NCI-H2227 (cell line): ENCODE measurements around the gene GLIS2.
"Not testable (repeated sequence)": the region's sequence is repeated elsewhere in the genome, so short reads cannot be mapped to it uniquely, and the experiment has no call there.

Experiments
- DNase-seq: peaks from one replicate; lab custom pipeline; 2025; ENCODE audit not compliant: unreplicated experiment; lab: John Stamatoyannopoulos, UW

GLIS2 gene

DNA sequence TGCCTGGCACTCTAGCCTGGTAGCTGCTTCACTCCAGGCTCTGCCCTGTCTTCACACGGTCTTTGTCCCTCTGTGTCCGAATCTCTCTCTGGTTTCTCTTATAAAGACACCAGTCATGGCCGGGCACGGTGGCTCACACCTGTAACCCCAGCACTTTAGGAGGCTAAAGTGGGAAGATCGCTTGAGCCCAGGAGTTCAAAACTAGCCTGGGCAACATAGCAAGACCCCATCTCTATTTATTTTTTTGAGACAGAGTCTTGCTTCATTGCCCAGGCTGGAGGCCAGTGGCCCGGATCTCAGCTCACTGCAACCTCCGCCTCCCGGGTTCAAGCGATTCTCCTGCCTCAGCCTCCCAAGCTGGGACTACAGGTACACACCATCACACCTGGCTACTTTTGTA lies 17.8 kb downstream of the GLIS2 start:
- DNase-seq, result not testable (repeated sequence)

DNA sequence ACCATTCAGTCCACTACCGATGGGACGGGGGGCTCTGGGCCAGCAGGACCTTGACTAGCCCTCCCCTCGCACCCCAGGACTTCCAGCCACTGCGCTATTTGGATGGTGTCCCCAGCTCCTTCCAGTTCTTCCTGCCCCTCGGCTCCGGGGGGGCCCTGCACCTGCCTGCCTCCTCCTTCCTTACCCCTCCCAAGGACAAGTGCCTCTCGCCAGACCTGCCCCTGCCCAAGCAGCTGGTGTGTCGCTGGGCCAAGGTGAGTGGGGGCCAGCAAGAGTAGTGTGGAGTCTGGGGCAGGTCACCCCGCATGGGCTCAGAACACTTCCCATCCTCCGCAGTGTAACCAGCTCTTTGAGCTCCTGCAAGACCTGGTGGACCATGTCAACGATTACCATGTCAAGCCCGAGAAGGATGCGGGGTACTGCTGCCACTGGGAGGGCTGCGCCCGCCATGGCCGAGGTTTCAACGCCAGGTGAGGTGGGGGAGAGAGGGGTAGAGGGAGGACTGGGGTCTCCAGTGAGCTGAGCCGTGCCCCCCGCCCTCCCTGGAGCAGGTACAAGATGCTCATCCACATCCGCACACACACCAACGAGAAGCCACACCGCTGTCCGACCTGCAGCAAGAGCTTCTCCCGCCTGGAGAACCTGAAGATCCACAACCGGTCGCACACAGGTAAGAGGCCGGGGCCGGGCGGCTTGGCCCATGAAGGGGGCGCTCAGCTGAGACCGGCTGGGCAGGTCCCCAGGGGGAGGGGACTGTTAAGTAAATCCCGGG lies 19.0 kb downstream of the GLIS2 start:
- no peak for DNase-seq

DNA sequence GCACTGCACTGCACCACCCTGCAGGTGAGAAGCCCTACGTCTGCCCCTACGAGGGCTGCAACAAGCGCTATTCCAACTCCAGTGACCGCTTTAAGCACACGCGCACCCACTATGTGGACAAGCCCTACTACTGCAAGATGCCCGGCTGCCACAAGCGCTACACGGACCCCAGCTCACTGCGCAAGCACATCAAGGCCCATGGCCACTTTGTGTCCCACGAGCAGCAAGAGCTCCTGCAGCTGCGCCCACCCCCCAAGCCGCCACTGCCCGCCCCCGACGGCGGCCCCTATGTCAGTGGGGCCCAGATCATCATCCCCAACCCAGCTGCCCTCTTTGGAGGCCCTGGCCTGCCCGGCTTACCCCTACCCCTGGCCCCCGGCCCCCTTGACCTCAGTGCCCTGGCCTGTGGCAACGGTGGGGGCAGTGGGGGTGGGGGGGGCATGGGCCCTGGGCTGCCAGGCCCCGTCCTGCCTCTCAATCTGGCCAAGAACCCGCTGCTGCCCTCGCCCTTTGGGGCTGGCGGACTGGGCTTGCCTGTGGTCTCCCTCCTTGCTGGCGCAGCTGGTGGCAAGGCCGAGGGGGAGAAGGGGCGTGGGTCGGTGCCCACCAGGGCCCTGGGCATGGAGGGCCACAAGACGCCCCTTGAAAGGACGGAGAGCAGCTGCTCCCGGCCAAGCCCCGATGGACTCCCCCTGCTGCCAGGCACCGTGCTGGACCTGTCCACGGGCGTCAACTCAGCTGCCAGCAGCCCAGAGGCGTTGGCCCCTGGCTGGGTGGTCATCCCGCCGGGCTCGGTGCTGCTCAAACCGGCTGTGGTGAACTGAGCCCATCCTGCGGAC lies 21.1 kb downstream of the GLIS2 start:
- no peak for DNase-seq

DNA sequence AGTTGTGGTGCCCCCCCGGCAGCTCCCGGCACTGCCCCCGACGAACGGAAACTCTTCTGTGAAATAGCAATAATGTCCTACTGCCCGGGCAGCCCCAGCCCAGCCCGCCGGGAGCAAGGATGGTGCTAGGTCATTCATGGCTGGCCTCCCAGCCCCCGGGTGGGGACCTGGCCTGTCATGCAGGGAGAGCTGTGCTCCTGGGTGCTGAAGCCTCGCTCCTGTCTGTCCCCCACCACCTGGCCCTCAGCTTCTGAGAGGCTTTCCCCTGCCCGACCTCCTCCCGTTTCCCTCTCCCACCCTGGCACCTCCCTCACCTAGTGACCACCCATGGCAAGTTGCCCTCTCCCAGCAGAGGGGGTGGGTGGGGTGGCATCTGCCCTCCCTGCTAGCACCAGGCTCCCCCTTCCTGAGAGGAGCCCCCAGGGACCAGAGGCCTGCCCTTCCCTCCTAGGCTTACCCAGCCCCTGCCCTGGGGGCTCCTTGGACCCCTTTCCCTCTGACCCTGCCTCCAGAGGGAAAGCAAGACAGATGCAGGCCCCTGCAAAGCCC lies 21.7 kb downstream of the GLIS2 start:
- no peak for DNase-seq

DNA sequence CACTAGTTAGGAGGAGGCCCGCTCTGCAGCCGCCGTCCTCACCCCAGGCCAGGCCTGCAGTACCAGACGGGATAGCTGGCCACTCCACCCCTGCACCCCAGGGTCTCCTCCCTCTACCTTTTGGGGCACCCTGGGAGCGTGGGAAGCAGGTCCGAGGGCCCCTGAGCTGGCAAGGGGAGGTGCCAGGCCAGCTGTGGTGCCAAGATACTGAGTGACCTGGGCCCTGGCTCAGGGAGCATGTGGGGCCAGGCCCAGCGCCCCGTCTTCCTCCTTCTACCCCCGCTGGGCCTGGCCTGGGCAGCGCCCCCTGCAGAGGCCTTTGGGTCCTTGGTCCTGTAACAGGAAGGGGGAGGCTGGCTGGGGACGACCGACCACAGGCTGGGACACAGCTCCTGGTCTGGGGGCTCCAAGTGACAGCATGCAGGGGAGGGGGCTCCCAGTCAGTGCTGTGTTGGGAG lies 22.3 kb downstream of the GLIS2 start:
- no peak for DNase-seq

DNA sequence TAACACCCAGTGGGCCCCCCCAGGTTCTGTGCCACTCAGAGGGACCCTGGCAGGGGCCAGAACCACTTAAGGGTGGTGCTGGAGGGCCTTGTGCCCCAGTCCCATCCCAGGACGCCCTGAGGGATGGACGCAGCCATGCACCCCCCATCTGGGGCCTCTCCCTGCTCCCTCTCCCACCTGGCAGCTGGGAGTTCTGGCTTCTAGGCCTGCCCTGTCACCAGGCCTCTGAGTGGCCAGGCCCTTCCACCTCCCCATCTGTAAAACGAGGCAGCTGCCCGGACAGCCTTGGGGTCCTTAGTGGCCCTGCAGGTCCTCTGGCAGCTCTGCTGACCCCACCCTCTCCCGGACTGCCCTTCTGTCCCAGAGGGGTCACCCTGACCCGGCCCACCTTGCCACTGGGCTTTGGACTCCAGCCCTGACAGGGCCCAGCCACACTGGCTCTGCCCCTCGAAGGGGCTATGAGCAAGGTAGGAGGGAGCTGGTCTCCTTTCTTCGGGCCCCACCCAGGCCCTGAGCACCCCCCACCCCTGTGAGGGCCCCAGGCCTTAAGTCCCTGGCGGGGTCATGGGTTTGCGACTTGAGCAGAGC lies 22.9 kb downstream of the GLIS2 start:
- no peak for DNase-seq

DNA sequence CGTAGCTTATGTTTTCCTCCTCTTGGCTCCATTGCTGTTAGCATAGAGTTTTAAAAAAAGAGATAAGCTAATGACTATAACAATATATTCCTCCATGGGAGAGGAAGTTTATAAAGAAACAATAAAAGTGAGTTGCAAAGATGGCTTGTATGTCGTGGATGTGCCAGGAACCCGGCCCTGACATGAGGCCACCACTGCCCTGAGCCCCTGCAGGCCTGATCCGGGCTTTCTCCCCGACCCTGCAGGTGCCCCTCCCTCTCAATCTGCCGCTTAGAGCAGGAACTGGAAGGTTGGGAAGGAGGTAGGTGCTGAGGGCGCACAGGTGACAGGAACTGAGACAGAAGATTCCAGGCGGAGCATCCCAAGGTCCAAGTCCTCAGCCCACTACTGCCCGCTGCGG lies 23.6 kb downstream of the GLIS2 start:
- DNase-seq, result no peak

DNA sequence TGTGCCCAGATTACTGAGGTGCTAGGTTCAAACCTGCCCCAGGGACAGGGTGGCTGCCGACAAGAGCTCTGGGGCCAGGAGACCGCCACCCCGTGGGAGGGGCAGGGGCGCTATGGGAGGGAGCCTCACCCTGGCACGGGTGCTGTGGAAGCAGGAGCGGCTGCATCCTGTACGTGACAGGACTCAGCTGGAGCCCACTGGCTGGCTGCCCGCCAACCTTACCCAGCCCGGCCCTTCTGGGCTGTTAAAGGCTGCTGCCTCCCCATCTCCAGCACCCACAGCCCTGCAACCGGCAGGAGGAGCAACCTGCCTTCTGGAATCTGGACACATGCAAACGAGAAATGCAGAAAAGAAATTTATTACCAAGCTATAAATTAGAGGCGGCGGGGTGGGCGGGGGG lies 24.0 kb downstream of the GLIS2 start:
- DNase-seq, result peak; percentile 71

DNA sequence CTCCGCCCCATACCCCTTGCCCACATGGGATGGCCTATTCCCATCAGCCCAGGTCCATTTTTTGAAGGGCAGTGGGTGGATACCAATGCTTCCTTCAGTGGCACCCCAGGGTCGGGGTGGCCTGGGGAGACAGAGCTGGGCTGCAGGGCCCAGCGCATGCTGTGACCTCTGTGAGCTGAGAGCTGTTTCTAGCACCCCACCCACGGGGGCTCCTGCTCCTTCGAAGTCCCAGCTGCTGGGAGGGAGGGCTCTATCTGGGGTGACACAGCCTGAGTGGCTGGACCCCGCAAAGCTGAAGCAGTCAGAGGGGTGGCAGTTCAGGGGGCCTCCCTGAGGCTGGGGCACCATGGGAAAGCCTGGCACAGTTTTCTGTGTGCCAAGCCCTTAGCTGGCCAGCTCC lies 24.6 kb downstream of the GLIS2 start:
- DNase-seq, result no peak

DNA sequence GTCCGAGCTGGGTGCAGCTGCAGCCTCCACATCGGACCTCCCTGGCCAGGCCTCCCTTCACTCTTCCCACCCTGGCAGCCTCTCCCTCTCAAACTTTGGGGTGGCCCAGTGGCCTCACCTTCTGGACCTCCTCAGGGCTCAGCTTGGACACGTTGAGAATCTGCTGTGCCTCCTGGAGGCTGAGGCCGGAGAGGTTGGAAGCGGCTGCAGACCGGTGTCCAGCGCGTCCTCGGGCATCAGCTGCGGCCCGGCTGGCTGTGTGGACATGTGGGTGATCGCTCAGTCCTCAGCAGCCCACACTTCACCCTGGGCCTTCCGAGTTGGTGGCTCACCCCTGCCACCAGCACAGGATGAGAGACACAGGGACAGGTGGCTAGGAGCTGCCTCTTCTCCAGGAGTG lies 25.4 kb downstream of the GLIS2 start:
- DNase-seq, result no peak

DNA sequence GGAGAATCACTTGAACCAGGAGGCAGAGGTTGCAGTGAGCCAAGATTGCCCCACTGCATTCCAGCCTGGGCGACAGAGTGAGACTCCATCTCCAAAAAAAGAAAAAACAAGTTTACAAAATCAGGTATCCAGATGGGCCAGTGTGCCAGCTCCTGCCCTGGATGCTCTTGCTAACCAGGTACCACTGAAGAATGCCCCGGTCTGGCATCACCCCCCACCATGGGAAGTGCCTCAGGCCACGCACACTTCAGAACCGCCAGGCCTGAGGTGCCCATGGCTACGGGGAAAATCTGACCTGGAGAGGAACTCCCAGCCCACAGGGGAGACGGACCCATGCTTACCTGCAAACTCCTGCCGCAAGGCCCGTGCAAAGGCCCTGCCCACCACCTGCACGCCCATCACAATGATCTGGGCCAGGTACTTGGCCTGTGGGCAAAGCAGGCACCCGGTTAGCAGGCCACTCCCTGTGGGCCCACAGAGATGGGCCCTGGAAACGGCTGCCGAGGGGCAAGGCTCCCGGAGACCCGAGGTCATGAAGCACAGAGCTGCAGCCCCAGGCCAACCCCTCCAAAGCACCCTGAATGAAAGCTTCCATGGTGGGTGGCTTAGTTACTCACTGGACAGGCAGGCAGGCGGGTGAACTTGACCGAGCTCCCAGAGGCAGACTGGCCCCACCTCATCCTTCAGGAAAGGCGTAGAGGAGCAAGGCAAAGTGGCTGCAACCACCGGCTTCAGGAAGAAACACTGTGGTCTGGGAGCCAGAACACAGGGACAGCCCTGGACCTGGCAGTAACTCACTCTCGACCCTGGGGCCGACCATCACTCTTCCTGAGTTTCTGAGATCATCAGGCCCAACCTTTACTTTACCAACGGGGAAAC lies 27.2 kb downstream of the GLIS2 start:
- no peak for DNase-seq

DNA sequence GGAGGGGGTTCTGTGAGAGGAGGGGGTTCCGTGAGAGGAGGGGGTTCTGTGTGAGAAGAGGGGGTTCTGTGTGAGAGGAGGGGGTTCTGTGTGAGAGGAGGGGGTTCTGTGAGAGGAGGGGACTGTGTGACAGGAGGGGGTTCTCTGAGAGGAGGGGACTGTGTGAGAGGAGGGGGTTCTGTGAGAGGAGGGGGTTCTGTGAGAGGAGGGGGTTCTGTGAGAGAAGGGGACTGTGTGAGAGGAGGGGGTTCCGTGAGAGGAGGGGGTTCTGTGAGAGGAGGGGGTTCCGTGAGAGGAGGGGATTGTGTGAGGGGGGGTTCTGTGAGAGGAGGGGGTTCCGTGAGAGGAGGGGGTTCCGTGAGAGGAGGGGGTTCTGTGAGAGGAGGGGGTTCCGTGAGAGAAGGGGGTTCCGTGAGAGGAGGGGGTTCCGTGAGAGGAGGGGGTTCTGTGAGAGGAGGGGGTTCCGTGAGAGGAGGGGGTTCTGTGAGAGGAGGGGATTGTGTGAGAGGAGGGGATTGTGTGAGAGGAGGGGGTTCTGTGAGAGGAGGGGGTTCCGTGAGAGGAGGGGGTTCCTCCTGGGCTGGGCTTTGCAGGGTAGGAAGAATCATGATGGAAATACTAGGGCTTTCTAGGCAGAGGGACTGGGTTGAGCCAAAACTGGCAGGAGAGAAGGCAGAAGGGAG lies 28.6 kb downstream of the GLIS2 start:
- not testable (repeated sequence) for DNase-seq

DNA sequence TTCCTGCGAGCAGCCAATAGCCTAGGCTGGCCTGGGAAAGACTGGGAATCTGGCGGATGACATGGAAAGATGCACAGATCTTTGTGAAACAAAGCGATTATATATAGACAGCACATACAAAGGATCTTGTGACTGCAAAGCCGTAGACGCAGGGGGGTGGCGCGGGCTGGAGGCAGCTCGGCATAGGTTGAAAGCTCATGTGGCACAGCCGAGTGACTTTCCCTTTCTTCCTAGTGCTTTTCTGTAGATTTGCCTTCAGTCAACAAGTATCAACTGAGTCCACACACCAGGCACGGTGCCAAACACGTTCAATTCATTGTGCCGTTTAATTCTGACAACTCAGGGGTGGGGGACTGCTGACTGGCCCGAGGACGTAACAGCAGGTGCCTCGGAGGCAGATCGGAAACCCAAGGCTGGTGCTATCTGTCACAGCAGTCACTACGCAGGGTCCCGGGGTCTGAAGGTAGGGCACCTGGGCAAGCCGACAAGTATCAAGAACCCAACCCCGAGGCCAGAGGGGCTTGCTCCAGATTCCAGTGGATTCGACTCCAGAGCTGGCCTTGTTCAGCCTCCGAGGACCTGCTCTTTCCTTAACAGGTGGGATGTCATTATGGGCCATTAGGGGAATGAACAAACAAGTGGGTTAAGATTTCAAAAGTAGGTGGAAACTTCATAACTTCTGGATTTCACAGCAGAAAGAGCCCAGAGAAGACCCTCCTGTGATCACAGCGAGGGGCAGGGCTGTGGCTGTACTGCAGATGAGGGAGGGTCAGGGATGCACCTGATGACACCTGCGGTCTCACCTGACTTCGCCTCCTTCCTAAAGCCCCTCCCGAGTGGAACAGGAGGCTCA lies 29.3 kb downstream of the GLIS2 start:
- DNase-seq, result peak; percentile 75

DNA sequence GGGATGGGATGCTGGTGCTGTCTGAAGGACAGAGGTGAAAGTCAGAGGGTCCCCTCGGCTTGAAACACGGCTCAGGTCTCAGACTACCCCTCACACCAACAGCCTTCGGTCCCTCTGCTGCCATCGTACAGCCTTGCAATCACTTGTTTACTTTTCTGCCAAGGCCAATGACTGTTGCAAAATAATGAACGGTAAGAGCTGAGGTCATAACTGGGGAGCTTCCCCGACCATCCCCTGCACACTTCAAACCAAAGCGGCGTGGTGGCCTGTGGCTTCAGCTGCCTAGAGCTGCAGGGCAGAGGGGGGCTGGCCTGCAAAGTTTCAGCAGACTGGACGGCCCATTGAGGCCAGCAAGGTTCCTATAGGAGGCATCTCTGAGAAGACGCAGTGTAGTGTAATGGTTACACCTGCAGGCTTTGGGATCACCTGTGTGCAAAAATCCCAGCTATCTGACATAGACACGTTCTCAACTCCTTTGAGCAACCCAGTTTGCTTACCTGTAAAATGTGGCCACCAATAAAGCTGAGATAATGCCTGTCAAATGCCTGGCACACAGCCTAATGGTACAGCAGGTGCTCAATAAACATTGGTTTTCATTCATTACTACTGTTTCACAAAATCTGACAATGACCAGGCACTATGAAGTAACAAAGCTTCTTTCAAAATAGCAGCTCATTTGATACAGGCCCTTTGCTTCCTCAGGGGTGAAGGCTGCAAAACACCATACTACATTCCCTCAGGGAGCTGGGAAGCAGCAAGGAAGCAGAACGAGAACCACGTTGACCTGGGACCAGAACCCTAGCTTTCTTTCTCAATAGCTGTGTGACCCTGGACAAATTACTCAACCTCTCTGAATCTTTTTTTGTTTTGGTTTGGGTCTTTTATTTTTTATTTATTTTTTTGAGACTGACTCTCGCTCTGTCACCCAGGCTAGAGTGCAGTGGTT lies 30.2 kb downstream of the GLIS2 start:
- DNase-seq, result no peak

DNA sequence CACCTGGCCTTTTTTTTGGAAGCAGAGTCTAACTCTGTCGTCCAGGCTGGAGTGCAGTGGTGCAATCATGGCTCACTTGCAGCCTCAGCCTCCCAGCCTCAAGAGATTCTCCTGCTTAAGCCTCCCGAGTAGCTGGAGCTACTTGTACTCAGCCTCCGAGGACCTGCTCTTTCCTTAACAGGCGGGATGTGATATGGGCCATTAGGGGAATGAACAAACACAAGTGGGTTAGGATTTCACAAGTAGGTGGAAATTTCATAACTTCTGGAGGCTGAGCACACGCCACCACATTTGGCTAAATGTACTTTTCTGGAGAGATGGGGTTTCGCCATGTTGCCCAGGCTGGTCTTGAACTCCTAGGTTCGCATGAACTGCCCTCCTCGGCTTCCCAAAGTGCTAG lies 31.1 kb downstream of the GLIS2 start:
- DNase-seq, result no peak

DNA sequence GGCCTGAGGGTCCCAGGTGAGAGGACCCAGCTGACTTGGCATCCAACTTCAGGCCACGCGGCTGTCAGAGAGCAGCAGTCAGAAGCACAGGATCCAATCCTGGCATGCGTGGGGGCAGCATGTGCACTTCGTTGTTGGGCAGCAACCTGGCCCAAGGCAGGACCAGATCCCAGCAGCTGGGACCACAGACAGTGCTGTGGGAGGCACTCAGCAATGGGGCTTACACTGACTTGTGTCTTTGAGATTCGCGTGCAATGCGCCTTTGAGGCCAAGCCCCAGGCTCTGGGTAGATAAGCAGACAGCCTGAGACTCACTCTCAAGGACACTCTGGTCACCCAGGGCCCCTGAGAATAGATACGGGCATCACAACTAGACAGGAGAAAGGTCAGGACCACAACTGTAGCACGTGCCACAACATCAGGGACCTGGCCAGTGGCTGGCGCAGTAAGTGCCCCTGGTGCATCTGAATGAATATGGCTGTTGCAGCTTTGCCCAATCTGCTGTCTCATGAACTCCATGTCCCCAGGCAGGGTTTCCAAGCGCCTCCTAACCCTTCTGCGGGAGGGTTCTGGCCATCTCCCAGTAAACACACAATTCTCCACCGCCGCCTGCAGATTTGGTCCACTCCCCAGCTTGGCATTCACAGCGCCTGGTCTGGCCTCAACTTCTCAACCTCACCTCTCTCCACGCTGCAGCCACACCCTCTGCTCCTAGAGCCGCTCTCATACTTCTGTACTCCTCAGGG lies 32.1 kb downstream of the GLIS2 start:
- DNase-seq, result no peak

DNA sequence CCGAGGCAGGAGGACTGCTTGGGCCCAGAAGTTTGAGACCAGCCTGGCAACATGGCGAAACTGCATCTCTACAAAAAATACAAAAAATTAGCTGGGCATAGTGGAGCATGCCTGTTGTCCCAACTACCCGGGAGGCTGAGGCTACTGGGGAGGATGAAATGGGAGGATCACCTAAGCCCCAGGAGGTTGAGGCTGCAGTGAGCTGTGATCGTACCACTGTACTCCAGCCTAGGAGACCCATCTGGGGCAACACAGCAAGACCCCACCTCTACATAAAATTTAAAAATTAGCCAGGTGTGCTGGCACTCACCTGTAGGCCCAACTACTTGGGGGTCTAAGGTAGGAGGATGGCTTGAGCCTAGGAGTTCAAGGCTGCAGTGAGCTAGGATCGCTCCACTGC lies 33.5 kb downstream of the GLIS2 start:
- no peak for DNase-seq
